ENCODE results near the gene TPO.

DNA sequence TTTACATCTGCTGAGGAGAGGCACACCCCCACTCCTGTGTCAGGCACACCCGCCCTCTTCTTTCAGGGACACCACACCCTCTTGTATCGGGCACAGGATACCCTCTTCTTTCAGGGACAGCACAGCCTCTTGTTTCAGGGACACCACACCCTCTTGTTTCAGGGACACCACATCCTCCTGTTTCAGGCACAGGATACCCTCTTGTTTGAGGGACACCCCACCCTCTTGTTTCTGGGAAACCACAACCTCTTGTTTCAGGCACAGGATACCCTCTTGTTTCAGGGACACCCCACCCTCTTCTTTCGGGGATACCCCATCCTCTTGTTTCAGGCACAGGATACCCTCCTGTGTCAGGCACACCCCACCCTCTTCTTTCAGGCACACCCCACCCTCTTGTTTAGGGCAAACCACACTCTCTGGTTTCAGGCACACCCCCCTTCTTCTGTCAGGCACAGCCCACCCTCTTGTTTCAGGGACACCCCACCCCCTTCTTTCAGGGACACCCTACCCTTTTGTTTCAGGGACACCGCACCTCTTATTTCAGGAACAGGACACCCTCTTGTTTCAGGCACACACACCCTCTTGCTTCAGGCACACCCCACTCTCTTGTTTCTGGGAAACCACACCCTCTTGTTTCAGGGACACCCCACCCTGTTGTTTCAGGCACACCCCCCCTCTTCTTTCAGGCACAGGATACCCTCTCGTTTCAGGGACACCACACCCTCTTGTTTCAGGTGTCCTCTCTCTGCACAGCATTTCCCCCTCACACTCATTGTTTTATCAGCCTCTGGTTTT, 96.2 kb downstream of the TPO start:
- no peak for TF ChIP-seq CTCF (IDR thresholded peaks at IDR 0.05)
- no peak for TF ChIP-seq POLR2A (IDR thresholded peaks at IDR 0.05)

All from thyroid gland (tissue), 4 donors.